Activated CD4-positive, alpha-beta T cell treated with anti-CD3 and anti-CD28 coated beads for 24 hours (primary cell): Measurements from ENCODE around the gene ZNF555.
"Not testable (repeated sequence)": the region's sequence is repeated elsewhere in the genome, so short reads cannot be mapped to it uniquely, and the experiment has no call there.

Experiments
- DNase-seq, 2 donors: peaks; one replicate each; pipeline ENCODE4 v3.0.0-alpha.2; 2020; ENCODE audit warnings: low read depth in 2 of 2

The ZNF555 gene

GRCh38 chr19:2840794-2841791 lies at the start of gene ZNF555:
Gene ZNF555 (plus strand): TSS chr19:2841475. CDS start chr19:2841573, 98 bp downstream.
- peak; percentile 96 to 98 for DNase-seq

DNA sequence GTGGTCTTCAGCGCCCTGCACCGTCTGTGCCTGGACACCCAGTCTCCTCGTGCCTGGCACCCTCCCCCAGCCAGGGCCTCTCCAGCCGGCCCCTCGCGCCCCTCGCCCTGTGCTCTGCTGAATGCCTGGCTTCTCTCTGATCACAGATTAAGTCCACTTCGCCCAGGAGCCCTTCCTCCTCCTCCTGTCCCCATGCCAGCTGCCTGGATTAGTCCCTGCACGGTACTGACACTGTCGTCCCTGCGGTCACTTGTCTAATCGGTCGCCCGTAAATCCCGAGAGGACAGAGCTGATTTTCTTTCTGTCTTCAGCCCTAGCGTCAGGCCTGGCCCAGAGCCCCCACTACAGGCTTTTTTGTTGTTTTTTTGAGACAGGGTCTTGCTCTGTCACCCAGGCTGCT lies 49.4 kb upstream of the ZNF555 start:
- no peak for DNase-seq

DNA sequence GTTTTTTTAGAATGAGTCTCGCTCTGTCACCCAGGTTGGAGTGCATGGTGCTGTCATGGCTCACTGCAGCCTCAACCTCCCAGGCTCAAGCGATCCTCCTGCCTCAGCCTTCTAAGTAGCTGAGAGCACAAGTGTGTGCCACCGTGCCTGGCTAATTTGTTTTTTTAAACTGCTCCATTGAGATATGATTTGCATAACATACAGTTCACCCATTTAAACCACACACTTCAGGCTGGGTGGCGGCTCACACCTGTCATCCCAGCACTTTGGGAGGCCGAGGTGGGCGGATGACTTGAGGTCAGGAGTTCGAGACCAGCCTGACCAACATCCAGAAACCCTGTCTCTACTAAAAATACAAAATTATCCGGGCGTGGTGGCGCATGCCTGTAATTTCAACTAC lies 48.6 kb upstream of the ZNF555 start:
- not testable (repeated sequence) for DNase-seq

- no peak for DNase-seq
Observed at GRCh38 chr19:2793126-2793525, 48.1 kb upstream of the ZNF555 start.

- DNase-seq = no peak
Observed at GRCh38 chr19:2793577-2793976, 47.7 kb upstream of the ZNF555 start.

DNA sequence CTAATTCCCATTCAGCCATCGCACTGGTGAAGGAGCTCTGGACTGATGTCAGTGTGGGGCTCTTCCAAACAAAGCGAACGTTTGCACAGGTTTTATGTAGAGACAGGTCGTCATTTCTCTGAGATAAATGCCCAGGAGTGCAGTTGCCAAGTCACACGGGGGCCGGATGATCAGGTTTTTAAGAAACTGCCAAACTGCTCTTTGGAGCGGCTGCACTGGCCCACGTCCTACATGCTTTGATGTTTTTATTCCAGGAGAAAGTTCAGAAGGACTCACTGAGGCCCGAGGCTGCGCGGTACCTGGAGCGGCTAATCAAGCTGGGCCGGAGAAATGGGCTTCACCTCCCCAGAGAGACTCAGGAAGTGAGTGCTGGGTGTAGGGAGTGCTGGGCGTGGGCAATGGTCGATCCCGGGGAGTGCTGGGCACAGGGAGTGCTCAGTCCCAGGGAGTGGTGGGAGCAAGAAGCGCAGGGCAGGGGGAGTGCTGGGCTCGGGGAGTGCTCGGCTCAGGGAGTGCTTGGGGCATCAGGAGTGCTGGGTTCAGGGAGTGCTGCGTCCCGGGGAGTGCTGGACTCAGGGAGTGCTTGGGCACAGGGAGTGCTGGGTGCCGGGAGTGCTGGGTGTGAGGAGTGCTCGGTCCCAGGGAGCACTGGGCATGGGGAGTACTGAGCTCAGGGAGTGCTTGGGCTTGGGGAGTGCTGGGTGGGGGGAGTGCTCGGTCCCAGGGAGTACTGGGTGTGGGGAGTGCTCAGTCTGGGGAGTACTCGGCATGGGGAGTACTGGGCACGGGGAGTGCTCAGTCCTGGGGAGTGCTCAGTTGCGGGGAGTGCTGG lies 45.2 kb upstream of the ZNF555 start:
- DNase-seq = no peak

GRCh38 chr19:2796659-2797266 lies 44.5 kb upstream of the ZNF555 start:
- no peak for DNase-seq

DNA sequence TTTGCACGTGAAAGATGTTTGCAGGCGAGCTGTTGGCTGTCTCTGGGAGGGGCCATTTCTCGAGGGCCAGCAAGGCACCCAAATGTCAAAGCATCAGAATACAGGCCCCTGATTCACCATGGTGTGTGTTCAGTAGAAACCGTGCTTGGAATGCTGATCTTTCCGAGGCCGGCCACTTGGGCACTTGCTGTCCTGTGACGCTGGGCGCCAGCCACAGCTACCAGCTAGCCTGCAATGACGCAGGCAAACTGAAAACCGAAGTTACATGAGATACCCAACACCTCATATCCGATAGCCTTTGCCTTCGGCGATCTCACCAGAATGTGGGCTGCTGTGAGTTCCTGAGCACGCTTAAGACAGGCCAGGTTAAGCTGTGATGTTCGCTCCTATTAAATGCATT lies 44.0 kb upstream of the ZNF555 start:
- no peak for DNase-seq

DNA sequence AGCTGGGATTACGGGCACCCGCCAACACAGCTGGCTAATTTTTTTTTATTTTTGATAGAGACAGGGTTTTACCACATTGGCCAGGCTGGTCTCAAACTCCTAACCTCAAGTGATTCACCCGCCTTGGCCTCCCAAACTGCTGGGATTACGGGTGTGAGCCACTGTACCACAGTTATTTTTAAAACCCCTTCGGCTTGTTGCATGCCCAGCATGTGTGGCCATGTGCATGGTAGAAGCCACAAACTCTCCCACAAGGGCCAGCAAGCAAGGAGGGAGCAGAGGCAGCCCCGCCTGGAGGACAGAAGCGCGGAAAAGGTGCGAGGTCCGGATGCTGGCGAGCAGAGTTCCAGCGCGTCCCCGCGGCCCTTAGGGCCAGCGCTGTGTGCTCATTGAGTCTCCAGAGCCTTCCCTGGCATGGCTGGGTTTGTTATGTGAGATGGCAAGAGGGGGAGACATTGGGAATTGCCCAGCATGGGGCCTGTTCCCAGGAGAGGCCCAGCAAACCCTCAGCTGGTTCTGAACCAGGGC lies 43.1 kb upstream of the ZNF555 start:
- no peak for DNase-seq

DNA sequence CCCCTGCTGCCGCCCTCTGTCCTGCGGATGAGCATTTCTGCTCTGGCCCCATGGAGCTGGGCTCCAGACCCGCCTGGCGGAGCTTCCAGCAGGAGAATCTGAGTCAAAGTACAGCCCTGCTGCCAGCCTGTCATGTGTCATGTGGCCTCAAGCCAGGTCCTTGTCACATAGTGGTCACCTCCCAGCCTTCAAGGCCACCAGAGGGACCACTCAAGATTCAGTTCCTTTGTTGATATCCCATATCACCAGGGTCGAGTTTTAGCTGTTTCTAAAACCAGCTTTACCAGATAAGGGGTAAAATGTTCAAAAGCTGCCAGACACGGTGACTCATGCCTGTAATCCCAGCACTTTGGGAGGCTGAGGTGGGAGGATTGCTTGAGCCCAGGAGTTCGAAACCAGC lies 42.5 kb upstream of the ZNF555 start:
- no peak for DNase-seq

DNA sequence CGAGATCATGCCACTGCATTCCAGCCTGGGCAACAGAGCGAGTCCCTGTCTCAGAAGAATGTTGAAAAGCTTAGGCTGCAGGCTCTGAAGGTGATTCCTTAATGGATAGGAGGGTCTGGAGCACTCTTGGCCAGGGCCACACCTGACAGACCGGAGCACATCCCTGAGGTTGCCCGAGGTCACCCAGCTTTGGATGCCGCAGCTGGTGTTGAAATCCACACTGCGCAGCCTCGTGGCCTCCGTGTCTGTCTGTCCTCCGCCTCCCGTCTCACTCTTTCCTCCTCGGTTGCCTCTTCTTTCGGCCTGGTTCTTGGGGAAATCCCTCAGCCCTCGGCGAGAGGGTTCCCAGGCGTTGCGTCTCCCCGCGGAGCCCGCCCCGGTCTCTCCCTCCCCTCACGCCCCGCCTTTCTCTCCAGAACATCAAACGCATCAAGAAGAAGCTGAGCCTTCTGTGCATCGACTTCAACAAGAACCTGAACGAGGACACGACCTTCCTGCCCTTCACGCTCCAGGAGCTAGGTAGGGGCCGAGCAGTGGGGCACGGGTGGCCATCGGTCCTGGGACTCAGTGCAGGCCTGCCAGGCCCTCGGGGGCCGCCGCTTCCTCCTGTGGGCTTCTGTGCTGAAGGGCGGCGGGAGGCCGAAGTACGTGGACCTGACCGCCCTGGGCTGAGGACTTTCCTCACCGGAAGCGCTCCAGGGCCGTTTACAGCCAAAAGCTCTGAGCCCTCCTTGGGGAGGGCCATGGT lies 41.8 kb upstream of the ZNF555 start:
- DNase-seq = no peak

DNA sequence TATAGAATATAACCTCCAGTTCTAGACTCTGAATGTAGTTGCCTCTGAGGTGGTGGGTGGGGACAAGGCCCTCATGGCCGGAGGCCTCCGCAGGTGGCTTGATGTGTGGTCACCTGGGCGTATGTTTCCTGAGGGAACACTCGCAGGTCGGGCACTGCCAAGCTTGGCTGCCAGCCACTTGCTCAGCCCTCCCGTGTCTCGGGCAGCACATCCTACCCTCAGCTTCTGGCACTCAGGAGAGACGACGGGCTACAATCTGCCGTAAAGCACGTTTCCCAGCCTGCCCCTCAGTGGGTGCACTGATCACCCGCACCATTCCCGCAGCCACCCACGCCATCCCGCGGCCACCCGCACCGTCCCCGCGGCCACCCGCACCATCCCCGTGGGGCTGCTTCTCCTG lies 40.8 kb upstream of the ZNF555 start:
- no peak for DNase-seq

DNA sequence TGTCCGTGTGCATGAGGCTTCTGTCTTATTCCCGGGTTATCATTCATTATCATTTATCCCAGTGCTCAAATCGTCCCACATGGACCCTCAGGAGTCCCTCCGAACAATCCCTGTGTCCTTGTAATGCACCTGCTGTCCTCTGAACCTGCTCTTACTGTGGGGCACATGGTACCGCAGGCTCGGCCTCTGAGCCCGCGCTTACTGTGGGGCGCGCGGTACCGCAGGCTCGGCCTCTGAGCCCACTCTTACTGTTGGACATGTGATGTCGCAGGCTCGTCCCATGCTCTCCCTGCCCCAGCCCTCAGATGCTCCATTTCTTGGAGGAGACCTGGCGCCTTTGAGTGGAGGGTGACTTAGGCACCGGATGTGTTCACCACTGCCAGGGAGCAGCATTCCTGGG lies 38.4 kb upstream of the ZNF555 start:
- DNase-seq = no peak

DNA sequence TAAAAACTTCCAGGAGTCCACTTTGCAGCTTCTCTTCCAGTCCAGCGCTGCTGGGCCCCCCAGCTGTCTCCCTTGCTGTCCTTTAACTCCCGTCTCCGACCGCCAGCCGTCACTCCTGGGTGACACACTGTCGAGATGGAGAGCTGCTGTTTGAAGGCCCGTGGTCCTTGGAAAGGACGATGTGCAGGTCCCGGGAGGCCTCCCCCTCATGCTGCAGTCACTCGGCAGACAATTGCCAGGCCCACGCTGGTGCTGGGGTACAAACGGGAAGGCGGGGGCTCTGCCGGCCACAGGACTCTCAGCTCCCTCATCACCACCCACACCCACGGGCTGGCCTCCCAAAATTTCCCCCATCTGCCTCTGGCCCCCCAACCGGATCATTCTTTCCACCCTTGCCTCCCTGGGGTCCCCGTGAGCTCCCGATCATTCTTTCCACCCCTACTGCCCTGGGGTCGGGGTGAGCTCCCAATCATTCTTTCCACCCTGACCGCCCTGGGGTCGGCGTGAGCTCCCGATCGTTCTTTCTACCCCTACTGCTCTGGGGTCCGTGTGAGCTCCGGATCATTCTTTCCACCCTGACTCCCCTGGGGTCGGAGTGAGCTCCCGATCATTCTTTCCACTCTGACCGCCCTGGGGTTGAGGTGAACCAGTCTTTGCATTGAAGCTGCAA lies 37.7 kb upstream of the ZNF555 start:
- DNase-seq = no peak

GRCh38 chr19:2804156-2805004 lies 36.9 kb upstream of the ZNF555 start:
- no peak for DNase-seq

DNA sequence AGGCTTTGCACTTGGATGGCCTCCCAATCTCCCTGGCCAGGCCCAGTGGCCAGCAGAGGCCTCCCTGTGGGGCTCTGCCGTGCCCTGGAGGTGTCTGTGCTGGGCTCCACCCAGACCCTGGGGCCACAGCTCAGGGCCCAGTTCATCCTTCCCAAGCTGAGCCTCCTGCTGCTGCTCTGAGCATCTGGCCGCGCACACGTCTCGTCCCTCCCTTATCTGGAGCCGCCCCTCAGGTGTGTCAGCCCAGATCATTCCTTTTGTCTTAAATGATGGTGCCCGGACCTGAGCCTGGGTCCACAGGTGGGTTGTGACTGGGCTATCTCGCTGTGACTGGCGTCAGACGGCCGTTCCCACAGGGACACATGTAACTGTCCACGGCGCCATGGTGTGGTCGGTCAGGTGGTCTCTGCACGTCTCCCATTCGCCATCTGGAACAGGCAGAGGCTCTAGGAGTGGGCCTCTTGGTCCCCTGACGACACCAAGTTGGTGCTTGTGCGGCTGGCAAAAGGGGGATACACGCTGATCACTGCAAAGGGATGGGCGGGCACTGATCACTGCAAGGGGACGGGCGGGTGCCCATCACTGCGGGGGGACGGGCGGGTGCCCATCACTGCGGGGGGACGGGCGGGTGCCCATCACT lies 35.9 kb upstream of the ZNF555 start:
- DNase-seq = no peak

DNA sequence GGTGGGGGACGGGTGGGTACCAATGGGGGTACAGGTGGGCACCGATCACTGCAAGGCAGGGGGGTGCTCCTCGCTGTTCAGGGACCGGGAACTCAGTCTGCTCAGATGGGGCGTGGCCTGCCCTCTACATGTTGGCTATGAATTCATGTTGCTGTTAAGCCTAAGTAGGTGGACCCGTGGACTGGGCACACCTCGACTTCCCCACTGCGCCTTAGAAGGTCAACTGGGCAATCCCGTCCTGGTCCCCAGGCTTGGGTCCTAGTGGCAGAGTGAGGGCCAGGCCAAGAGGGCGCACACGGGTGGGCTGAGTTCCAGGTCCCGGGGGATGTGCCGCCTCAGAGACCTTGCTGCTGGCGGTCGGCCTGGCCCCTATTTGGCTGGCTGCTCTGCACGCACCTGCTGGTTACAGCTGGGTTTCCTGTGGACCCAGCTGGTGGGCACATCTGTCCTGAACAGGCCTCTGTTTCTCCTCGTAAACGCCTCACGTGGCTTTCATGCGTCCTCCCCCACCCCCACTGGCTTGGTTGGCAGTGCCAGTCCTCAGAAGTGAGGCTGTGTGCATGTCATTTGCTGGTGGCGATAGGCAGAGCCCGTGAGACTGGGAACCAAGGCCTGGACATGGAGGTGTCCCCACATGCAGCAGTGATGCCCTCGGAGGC lies 35.2 kb upstream of the ZNF555 start:
- no peak for DNase-seq

GRCh38 chr19:2806736-2807378 lies 34.4 kb upstream of the ZNF555 start:
- no peak for DNase-seq
